ENCODE measurements around the gene ESRRA. TPM values are rescaled to one million over a fixed set of nuclear protein-coding genes. Genes with fewer than 3 reads are reported as not detected.
A peak's percentile ranks its signal among the peaks of the same experiment; 100 is the strongest.

Gene ESRRA
- total and polyA plus RNA-seq, 5 donors = 132 to 199 (median 147) TPM

DNA sequence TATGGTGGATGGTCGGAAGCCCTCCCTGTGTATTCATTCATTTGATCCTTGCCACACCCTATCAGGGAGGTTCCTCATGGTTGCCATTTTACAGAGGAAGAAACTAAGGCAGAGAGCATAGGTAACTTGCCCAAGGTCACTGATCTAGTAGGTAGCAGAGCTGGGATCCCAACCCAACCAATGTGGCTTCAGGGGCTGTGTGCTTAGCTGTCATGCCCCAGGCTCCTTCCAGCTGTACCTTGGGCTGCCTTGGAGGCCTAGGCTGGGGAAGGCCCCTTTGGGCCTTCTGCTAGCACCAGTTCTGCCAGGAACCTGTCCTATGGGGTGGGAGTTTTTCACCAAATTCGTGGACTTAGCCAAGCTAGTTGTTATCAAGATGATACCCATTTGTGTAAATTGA lies 29.5 kb upstream of the ESRRA start:
- DNase-seq = no peak
- 89% methylated on average over 2 of the region's 2 CpGs for WGBS
- H3K4me1 ChIP-seq (ENCODE audit: control insufficient read depth, insufficient read depth, low read length) = no peaks in the 10 kb centered on the region
- no peak for ATAC-seq
- no peaks in the 10 kb centered on the region for H3K27me3 ChIP-seq (ENCODE audit: control insufficient read depth, insufficient read depth)
- H3K27ac ChIP-seq (ENCODE audit: low read length) = no peak overlapping the region
- intact Hi-C loops (cut with DNase I) = no loop called here
- H3K4me3 ChIP-seq (ENCODE audit: low read length) = no peak overlapping the region
- H3K9me3 ChIP-seq (ENCODE audit: control insufficient read depth, low read length) = no peaks in the 10 kb centered on the region

- ATAC-seq (peak; percentile 15 to 29), DNase-seq (peak in 2 of 3 donors; percentile 52 to 59)
- no peak overlapping the region for H3K27ac ChIP-seq (ENCODE audit: low read length)
- H3K9me3 ChIP-seq (ENCODE audit: control insufficient read depth, low read length) = no peaks in the 10 kb centered on the region
- H3K27me3 ChIP-seq (ENCODE audit: control insufficient read depth, insufficient read depth) = no peaks in the 10 kb centered on the region
- no peak overlapping the region for H3K4me3 ChIP-seq (ENCODE audit: low read length)
- peaks cover under 1% of the 10 kb centered on the region for H3K4me1 ChIP-seq (ENCODE audit: control insufficient read depth, insufficient read depth, low read length)
- 77% methylated on average over 17 of the region's 17 CpGs for WGBS
- intact Hi-C loops (cut with DNase I) = no loop called here
Observed at GRCh38 chr11:64276653-64277431, 28.5 kb upstream of the ESRRA start.

- intact Hi-C loops (cut with DNase I) = no loop called here
- ATAC-seq (no peak), DNase-seq (peak in 1 of 3 donors; percentile 36)
- Histone ChIP-seq H3K27ac (ENCODE audit: low read length) (no peak overlapping the region), H3K27me3 (ENCODE audit: control insufficient read depth, insufficient read depth) (no peaks in the 10 kb centered on the region), H3K9me3 (ENCODE audit: control insufficient read depth, low read length) (no peaks in the 10 kb centered on the region), H3K4me3 (ENCODE audit: low read length) (no peak overlapping the region), H3K4me1 (ENCODE audit: control insufficient read depth, insufficient read depth, low read length) (peaks cover 3% of the 10 kb centered on the region)
- 80% methylated on average over 8 of the region's 8 CpGs for WGBS
Observed at GRCh38 chr11:64278576-64279190, 26.6 kb upstream of the ESRRA start.

GRCh38 chr11:64281957-64282770 lies 23.2 kb upstream of the ESRRA start:
- H3K27ac ChIP-seq (ENCODE audit: low read length) = no peak overlapping the region
- H3K27me3 ChIP-seq (ENCODE audit: control insufficient read depth, insufficient read depth) = no peaks in the 10 kb centered on the region
- H3K4me1 ChIP-seq (ENCODE audit: control insufficient read depth, insufficient read depth, low read length) = peaks cover 7% of the 10 kb centered on the region
- H3K4me3 ChIP-seq (ENCODE audit: low read length) = no peak overlapping the region
- ATAC-seq (no peak), DNase-seq (peak in 1 of 3 donors; percentile 33)
- WGBS = 95% methylated on average over 22 of the region's 22 CpGs
- H3K9me3 ChIP-seq (ENCODE audit: control insufficient read depth, low read length) = no peaks in the 10 kb centered on the region
- intact Hi-C loops (cut with DNase I) = no loop called here

DNA sequence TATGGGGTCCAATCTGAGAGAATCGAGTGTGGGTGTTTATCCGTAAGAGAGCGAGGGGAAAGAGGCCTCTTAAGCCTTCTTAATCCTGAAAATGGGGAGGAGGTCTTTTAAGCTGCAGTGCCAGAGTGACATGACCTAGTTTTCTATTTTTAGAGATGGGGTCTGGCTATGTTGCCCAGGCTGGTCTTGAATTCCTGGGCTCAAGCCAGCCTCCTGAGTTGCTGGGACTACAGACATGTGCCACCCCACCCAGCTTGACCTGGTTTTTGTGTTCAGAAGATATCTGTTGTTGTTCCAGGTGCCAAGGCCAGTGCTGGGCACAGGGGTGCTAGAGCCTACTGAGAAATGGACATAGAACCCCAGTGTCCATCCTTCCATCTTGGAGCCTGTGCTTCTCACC lies 22.2 kb upstream of the ESRRA start:
- peak in 1 of 3 donors; percentile 38 for DNase-seq
- WGBS = 96% methylated on average over 3 of the region's 3 CpGs
- Histone ChIP-seq H3K4me1 (ENCODE audit: control insufficient read depth, insufficient read depth, low read length) (peaks cover 7% of the 10 kb centered on the region), H3K4me3 (ENCODE audit: low read length) (no peak overlapping the region), H3K27ac (ENCODE audit: low read length) (no peak overlapping the region), H3K27me3 (ENCODE audit: control insufficient read depth, insufficient read depth) (no peaks in the 10 kb centered on the region), H3K9me3 (ENCODE audit: control insufficient read depth, low read length) (no peaks in the 10 kb centered on the region)
- intact Hi-C loops (cut with DNase I) = no loop called here
- ATAC-seq = no peak

- intact Hi-C loops (cut with DNase I) = no loop called here
- ATAC-seq = peak; percentile 92
Observed at GRCh38 chr11:64284048-64284961, 21.0 kb upstream of the ESRRA start, which contains the start of gene BAD. TSS of gene BAD (minus strand) at chr11:64284665. CDS start at chr11:64284368, 297 bp downstream.

DNA sequence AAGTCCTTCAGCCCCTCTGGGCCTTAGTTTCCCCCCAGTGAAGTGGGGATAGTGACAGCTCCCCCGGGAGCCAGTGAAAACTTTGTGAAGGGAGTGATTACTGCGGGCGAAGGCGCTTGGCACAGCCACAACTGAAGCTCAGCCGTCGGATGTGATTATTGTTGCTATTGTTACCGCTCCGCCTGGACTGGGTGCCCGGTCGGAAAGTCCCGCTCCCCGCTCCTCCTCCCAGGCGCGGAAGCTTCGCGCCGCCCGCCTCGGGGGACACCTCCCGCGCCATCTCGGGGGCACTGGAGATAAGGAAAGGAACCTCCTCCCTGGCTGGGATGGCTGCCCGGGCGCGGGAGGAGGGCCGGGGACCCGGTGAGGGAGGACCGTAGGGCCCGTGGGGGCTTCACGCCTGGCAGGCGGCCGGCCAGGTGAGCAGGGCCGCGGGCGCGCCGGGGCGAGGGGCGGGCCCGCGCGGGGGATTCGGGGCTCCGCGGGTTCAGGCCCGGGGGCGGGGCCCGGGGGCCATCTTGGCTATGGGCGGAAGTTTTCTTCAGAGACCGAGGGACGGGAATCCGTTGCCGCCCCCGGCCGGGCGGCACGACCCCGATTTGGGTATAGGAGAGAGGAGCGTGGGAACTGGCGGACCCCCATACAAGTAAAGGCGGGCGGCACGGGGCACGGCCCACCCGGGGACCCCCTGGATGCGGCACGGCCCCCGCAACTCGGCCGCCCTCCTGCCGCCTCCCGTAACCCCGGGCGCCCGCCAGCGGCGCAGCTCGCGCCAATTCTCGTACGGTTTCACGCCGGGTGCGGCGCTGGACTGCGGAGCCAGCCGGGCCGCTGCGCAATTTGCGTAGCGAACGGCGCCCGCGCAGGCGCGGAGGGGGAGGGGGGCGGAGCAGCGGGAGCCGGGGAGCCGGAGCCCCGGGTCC lies 20.1 kb upstream of the ESRRA start, which contains the start of gene GPR137:
GPR137 (plus strand) TSS at position 887 of the 923 bp plus-strand sequence. CDS start 677 bp downstream, outside the sequence.
- intact Hi-C loops (cut with DNase I) = no loop called here
- no peaks in the 10 kb centered on the region for H3K9me3 ChIP-seq (ENCODE audit: control insufficient read depth, low read length)
- no peaks in the 10 kb centered on the region for H3K27me3 ChIP-seq (ENCODE audit: control insufficient read depth, insufficient read depth)
- peak; percentile 73 for ATAC-seq
- peak within 1 kb of the TSS; percentile 84 for H3K4me3 ChIP-seq (ENCODE audit: low read length)
- H3K27ac ChIP-seq (ENCODE audit: low read length) = peak within 1 kb of the TSS; percentile 84
- peaks cover 7% of the 10 kb centered on the region for H3K4me1 ChIP-seq (ENCODE audit: control insufficient read depth, insufficient read depth, low read length)
- WGBS = under 1% methylated on average over 102 of the region's 102 CpGs
- peak; percentile 87 to 95 (median 95) for DNase-seq

More at GRCh38 chr11:64284048-64284961, 21.0 kb upstream of the ESRRA start, which contains the start of gene BAD:
- H3K4me1 ChIP-seq (ENCODE audit: control insufficient read depth, insufficient read depth, low read length) = peaks cover 7% of the 10 kb centered on the region
- WGBS = 3% methylated on average over 44 of the region's 44 CpGs
- DNase-seq = peak; percentile 95 to 98 (median 98)
- H3K9me3 ChIP-seq (ENCODE audit: control insufficient read depth, low read length) = no peaks in the 10 kb centered on the region
- peak within 1 kb of the TSS; percentile 84 for H3K27ac ChIP-seq (ENCODE audit: low read length)
- H3K4me3 ChIP-seq (ENCODE audit: low read length) = peak within 1 kb of the TSS; percentile 84
- no peaks in the 10 kb centered on the region for H3K27me3 ChIP-seq (ENCODE audit: control insufficient read depth, insufficient read depth)

DNA sequence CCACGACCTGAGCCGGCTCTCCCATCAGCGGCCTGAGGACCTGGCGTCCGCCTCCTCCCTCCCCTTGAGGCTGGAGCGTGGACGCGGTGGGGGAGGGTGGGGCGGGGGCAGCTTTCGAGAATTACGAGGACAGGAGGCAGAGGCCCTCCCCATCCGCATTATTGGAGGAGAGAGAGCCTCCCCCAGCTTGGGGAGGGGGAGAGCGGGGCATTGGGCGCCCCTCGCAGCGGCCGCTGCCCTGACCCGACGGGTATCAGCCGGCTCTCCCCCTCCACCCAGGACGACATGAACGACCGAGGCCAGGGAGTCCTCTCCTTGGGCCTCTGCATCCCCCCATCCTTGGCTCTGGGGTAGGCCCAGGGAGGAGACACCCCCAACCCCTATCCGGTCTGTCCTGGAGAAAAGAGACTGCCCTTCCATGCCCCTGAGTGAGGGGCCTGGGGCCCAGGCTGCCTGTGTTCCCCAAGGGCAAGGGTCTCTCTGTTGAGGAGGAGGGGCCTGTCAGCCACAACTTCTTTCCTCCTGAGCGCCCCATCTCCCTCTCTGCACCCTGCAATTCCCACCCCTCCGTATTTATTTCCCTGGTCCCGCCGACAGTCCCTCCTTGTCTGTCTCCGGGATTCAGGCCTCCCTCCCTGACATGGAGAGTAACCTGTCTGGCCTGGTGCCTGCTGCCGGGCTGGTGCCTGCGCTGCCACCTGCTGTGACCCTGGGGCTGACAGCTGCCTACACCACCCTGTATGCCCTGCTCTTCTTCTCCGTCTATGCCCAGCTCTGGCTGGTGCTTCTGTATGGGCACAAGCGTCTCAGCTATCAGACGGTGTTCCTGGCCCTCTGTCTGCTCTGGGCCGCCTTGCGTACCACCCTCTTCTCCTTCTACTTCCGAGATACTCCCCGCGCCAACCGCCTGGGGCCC lies 19.2 kb upstream of the ESRRA start:
- peaks cover 7% of the 10 kb centered on the region for H3K4me1 ChIP-seq (ENCODE audit: control insufficient read depth, insufficient read depth, low read length)
- H3K4me3 ChIP-seq (ENCODE audit: low read length) = peak overlapping the region; percentile 84
- H3K27ac ChIP-seq (ENCODE audit: low read length) = peak overlapping the region; percentile 37
- intact Hi-C loops (cut with DNase I) = no loop called here
- H3K9me3 ChIP-seq (ENCODE audit: control insufficient read depth, low read length) = no peaks in the 10 kb centered on the region
- 26% methylated on average over 40 of the region's 40 CpGs for WGBS
- H3K27me3 ChIP-seq (ENCODE audit: control insufficient read depth, insufficient read depth) = no peaks in the 10 kb centered on the region
- DNase-seq = no peak
- ATAC-seq = no peak

DNA sequence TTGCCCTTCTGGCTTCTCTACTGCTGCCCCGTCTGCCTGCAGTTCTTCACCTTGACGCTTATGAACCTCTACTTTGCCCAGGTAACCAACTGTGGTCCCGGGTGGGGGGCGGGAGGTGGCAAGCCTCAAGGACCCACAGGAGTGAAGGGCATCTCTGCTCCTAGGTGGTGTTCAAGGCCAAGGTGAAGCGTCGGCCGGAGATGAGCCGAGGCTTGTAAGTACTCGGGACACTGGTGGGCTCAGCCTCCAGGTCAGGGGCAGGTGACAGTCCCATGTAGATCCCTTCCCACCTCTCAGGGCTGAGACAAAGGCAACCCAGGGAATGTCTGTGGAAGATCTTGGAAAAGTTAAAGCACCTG lies 18.5 kb upstream of the ESRRA start:
- Histone ChIP-seq H3K4me1 (ENCODE audit: control insufficient read depth, insufficient read depth, low read length) (peaks cover 8% of the 10 kb centered on the region), H3K9me3 (ENCODE audit: control insufficient read depth, low read length) (no peaks in the 10 kb centered on the region), H3K27ac (ENCODE audit: low read length) (no peak overlapping the region), H3K4me3 (ENCODE audit: low read length) (no peak overlapping the region), H3K27me3 (ENCODE audit: control insufficient read depth, insufficient read depth) (no peaks in the 10 kb centered on the region)
- intact Hi-C loops (cut with DNase I) = no loop called here
- ATAC-seq (no peak), DNase-seq (no peak)
- WGBS = 90% methylated on average over 9 of the region's 9 CpGs

Measured in right cardiac atrium (tissue), 5 donors.